Measurements from ENCODE around the gene HDAC9.

GRCh38 chr7:18626086-18626485, 130.5 kb downstream of the HDAC9 start:
- no peak for TF ChIP-seq REST (IDR thresholded peaks at IDR 0.05; ENCODE audit: insufficient read depth in 1 of 2, low read depth in 2 of 2, low read length in 2 of 2)
- no peak for TF ChIP-seq POLR2AphosphoS5 (IDR thresholded peaks at IDR 0.05; ENCODE audit: low read depth, low read length)
- TF ChIP-seq SIN3A (IDR thresholded peaks at IDR 0.05; ENCODE audit: borderline replicate concordance, insufficient read depth, low read length) = no peak

Measured in PFSK-1 (cell line).